Measurements from ENCODE around the gene ZBTB32.
A peak's percentile ranks its signal among the peaks of the same experiment; 100 is the strongest.

ZBTB32 gene

DNA sequence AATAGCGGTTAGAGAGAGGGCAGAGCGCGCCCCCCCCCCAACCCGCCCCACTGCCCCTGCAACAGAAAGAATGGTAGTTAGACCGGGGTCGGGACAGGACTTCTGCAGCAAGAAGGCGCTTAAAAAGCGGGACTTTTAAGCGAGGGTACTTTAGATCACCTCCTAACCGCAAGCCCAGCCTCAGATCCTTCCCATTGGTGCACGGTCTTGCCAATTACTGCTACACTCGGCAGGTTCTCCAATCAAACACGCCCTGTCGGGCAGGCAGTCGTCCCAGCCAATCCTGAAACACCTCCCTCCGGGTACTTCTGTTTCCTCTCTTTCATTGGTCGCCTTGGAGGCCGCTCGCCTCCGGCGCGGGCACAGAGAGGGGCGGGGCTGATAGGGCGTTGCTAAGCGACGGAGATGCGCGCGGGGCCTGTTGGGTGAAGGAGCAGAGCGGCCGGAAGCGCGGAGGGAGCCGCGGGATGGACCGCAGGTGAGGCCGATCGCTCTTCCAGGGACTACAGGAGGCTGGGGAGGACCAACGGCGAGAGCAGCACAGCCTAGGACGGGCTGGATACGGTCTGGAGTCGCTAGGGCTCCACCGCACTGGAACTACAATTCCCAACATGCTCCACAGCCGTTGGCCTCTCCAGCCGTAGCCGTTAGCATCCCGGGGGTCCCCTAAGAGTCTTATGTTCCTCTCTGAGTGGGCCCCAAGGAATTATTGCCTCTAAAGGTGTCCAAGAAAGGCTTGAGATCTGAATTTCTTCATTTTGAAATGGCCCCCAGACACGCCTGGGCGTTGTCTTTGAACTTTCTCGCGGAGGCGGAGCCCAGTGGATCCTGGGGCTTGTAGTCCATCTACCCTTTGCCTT is 53.6 kb downstream of the ZBTB32 start, which contains the start of gene PROSER3 (continued):
- TF ChIP-seq, protein P1, sequence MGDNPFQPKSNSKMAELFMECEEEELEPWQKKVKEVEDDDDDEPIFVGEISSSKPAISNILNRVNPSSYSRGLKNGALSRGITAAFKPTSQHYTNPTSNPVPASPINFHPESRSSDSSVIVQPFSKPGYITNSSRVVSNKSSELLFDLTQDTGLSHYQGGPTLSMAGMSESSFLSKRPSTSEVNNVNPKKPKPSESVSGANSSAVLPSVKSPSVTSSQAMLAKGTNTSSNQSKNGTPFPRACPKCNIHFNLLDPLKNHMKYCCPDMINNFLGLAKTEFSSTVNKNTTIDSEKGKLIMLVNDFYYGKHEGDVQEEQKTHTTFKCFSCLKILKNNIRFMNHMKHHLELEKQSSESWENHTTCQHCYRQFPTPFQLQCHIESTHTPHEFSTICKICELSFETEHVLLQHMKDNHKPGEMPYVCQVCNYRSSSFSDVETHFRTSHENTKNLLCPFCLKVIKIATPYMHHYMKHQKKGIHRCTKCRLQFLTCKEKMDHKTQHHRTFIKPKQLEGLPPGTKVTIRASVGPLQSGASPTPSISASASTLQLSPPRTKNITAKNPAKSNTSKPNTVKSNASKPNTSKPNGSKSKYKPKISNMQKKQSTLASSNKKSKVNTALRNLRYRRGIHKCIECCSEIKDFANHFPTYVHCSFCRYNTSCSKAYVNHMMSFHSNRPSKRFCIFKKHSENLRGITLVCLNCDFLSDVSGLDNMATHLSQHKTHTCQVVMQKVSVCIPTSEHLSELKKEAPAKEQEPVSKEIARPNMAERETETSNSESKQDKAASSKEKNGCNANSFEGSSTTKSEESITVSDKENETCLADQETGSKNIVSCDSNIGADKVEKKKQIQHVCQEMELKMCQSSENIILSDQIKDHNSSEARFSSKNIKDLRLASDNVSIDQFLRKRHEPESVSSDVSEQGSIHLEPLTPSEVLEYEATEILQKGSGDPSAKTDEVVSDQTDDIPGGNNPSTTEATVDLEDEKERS (tag by site-specific recombination; IDR thresholded peaks at IDR 0.05), result peak; percentile 37; the same call in 1 of the 2 replicates
- no peak; the same call in 1 of the 2 replicates for TF ChIP-seq ZNF664 (tag by site-specific recombination; IDR thresholded peaks at IDR 0.05)
- TF ChIP-seq ZNF571 (tag by site-specific recombination; IDR thresholded peaks at IDR 0.05), result no peak
- TF ChIP-seq, protein P2, sequence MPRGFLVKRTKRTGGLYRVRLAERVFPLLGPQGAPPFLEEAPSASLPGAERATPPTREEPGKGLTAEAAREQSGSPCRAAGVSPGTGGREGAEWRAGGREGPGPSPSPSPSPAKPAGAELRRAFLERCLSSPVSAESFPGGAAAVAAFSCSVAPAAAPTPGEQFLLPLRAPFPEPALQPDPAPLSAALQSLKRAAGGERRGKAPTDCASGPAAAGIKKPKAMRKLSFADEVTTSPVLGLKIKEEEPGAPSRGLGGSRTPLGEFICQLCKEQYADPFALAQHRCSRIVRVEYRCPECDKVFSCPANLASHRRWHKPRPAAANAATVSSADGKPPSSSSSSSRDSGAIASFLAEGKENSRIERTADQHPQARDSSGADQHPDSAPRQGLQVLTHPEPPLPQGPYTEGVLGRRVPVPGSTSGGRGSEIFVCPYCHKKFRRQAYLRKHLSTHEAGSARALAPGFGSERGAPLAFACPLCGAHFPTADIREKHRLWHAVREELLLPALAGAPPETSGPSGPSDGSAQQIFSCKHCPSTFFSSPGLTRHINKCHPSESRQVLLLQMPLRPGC (tag by site-specific recombination; IDR thresholded peaks at IDR 0.05), result peak; percentile 55; the same call in 1 of the 2 replicates
- peak; percentile 81; the same call in 1 of the 2 replicates for TF ChIP-seq ZNF24 (tag by site-specific recombination; IDR thresholded peaks at IDR 0.05)
- TF ChIP-seq ZNF155 (tag by site-specific recombination; IDR thresholded peaks at IDR 0.05), result no peak
- no peak for TF ChIP-seq GFI1B (tag by site-specific recombination; IDR thresholded peaks at IDR 0.05)
- TF ChIP-seq, protein P3, sequence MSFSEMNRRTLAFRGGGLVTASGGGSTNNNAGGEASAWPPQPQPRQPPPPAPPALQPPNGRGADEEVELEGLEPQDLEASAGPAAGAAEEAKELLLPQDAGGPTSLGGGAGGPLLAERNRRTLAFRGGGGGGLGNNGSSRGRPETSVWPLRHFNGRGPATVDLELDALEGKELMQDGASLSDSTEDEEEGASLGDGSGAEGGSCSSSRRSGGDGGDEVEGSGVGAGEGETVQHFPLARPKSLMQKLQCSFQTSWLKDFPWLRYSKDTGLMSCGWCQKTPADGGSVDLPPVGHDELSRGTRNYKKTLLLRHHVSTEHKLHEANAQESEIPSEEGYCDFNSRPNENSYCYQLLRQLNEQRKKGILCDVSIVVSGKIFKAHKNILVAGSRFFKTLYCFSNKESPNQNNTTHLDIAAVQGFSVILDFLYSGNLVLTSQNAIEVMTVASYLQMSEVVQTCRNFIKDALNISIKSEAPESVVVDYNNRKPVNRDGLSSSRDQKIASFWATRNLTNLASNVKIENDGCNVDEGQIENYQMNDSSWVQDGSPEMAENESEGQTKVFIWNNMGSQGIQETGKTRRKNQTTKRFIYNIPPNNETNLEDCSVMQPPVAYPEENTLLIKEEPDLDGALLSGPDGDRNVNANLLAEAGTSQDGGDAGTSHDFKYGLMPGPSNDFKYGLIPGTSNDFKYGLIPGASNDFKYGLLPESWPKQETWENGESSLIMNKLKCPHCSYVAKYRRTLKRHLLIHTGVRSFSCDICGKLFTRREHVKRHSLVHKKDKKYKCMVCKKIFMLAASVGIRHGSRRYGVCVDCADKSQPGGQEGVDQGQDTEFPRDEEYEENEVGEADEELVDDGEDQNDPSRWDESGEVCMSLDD (tag by site-specific recombination; IDR thresholded peaks at IDR 0.05), result 0 out of 2 replicates have a peak, but pooled peaks have one; percentile 79
- no peak for TF ChIP-seq ZNF560 (tag by site-specific recombination; IDR thresholded peaks at IDR 0.05; ENCODE audit: borderline replicate concordance)
- peak; percentile 100 for TF ChIP-seq ZNF341 (tag by site-specific recombination; IDR thresholded peaks at IDR 0.05; ENCODE audit: low read depth)
- TF ChIP-seq ZNF223 (tag by site-specific recombination; IDR thresholded peaks at IDR 0.05), result no peak
- TF ChIP-seq, protein P4, sequence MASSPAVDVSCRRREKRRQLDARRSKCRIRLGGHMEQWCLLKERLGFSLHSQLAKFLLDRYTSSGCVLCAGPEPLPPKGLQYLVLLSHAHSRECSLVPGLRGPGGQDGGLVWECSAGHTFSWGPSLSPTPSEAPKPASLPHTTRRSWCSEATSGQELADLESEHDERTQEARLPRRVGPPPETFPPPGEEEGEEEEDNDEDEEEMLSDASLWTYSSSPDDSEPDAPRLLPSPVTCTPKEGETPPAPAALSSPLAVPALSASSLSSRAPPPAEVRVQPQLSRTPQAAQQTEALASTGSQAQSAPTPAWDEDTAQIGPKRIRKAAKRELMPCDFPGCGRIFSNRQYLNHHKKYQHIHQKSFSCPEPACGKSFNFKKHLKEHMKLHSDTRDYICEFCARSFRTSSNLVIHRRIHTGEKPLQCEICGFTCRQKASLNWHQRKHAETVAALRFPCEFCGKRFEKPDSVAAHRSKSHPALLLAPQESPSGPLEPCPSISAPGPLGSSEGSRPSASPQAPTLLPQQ (tag by site-specific recombination; IDR thresholded peaks at IDR 0.05), result peak; percentile 84
- TF ChIP-seq ZNF843 (tag by site-specific recombination; IDR thresholded peaks at IDR 0.05), result peak; percentile 61
- peak; percentile 90 for TF ChIP-seq ZNF324 (tag by site-specific recombination; IDR thresholded peaks at IDR 0.05)
- TF ChIP-seq ZNF837 (tag by site-specific recombination; IDR thresholded peaks at IDR 0.05), result no peak
- no peak for TF ChIP-seq ZNF670 (tag by site-specific recombination; IDR thresholded peaks at IDR 0.05; ENCODE audit: low read depth)
- TF ChIP-seq ZEB2 (tag by site-specific recombination; IDR thresholded peaks at IDR 0.05), result peak; percentile 99
- TF ChIP-seq, protein P5, sequence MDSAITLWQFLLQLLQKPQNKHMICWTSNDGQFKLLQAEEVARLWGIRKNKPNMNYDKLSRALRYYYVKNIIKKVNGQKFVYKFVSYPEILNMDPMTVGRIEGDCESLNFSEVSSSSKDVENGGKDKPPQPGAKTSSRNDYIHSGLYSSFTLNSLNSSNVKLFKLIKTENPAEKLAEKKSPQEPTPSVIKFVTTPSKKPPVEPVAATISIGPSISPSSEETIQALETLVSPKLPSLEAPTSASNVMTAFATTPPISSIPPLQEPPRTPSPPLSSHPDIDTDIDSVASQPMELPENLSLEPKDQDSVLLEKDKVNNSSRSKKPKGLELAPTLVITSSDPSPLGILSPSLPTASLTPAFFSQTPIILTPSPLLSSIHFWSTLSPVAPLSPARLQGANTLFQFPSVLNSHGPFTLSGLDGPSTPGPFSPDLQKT (IDR thresholded peaks at IDR 0.05; ENCODE audit: borderline replicate concordance, low read depth, low read length), result peak; percentile 85; the same call in 1 of the 2 replicates
- TF ChIP-seq, protein P6, sequence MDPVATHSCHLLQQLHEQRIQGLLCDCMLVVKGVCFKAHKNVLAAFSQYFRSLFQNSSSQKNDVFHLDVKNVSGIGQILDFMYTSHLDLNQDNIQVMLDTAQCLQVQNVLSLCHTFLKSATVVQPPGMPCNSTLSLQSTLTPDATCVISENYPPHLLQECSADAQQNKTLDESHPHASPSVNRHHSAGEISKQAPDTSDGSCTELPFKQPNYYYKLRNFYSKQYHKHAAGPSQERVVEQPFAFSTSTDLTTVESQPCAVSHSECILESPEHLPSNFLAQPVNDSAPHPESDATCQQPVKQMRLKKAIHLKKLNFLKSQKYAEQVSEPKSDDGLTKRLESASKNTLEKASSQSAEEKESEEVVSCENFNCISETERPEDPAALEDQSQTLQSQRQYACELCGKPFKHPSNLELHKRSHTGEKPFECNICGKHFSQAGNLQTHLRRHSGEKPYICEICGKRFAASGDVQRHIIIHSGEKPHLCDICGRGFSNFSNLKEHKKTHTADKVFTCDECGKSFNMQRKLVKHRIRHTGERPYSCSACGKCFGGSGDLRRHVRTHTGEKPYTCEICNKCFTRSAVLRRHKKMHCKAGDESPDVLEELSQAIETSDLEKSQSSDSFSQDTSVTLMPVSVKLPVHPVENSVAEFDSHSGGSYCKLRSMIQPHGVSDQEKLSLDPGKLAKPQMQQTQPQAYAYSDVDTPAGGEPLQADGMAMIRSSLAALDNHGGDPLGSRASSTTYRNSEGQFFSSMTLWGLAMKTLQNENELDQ (tag by site-specific recombination; IDR thresholded peaks at IDR 0.05; ENCODE audit: low read depth), result no peak
- TF ChIP-seq ZNF211 (tag by site-specific recombination; IDR thresholded peaks at IDR 0.05; ENCODE audit: low read depth), result no peak
- TF ChIP-seq YY2 (tag by site-specific recombination; IDR thresholded peaks at IDR 0.05), result peak; percentile 79; the same call in 1 of the 2 replicates
- TF ChIP-seq PRDM1 (tag by site-specific recombination; IDR thresholded peaks at IDR 0.05), result no peak
- TF ChIP-seq ZBTB17 (tag by site-specific recombination; IDR thresholded peaks at IDR 0.05), result peak; percentile 98
- TF ChIP-seq ZNF366 (tag by site-specific recombination; conservative IDR thresholded peaks at IDR 0.05), result no peak
- TF ChIP-seq ZNF747 (tag by site-specific recombination; IDR thresholded peaks at IDR 0.05), result no peak
- TF ChIP-seq ZNF174 (tag by site-specific recombination; IDR thresholded peaks at IDR 0.05), result no peak
- no peak for TF ChIP-seq ZNF548 (tag by site-specific recombination; IDR thresholded peaks at IDR 0.05)
- no peak for TF ChIP-seq ZNF416 (tag by site-specific recombination; IDR thresholded peaks at IDR 0.05)

Data from HEK293 (cell line).